SK-N-SH (cell line): ENCODE data around the gene AMIGO2. TPM values are rescaled to one million over a fixed set of nuclear protein-coding genes. Genes with fewer than 3 reads are reported as not detected.
"Not testable (repeated sequence)": the region's sequence is repeated elsewhere in the genome, so short reads cannot be mapped to it uniquely, and the experiment has no call there.

ENCODE experiments used
- CTCF ChIA-PET: fragments of 300-600, 350-600 bp; formaldehyde crosslinking; extraction: SDS; loops from one replicate; lab custom pipeline; 2021; lab: Yijun Ruan, JAX
- POLR2A ChIA-PET: fragments of 350-600 bp; sonication (Branson Sonifier 250); formaldehyde crosslinking; extraction: SDS; loops from one replicate; lab custom pipeline; 2020; ENCODE audit warnings: antibody characterized with exemption, inconsistent platforms; lab: Yijun Ruan, JAX
- DNase-seq: peaks from one replicate; pipeline ENCODE4 v3.0.0; 2012
- H2AFZ ChIP-seq: fragments of 200-600 bp; sonication (generic); 2 replicates; pipeline ENCODE4 v1.8.1; 2016; ENCODE audit warnings: antibody characterized with exemption, mild to moderate bottlenecking, low read depth
- H3F3A ChIP-seq: fragments of 200-600 bp; sonication (generic); replicated peaks from 2 replicates; pipeline ENCODE3; 2016; ENCODE audit warnings: antibody characterized with exemption, mild to moderate bottlenecking; ENCODE audit not compliant: insufficient read depth
- H3K27ac ChIP-seq, 2 experiments: fragments of 200-500 bp in 1 of 2; fragments of 200-600 bp in 1 of 2; sonication (Bioruptor generic) in 1 of 2; sonication (generic), shearing (Covaris generic) in 1 of 2; 2 replicates each; pipeline versions ENCODE4 v1.5.1 to v1.6.1; 2014 to 2016; ENCODE audit warnings: low read depth in 2 of 2, inconsistent platforms in 1 of 2, low read length in 1 of 2, mild to moderate bottlenecking in 1 of 2, mixed read lengths in 1 of 2
- H3K27me3 ChIP-seq: fragments of 200-600 bp; sonication (generic), shearing (Covaris generic); 2 replicates; pipeline ENCODE4 v1.6.1; 2016; ENCODE audit warnings: mixed run types; ENCODE audit not compliant: insufficient read depth
- H3K36me3 ChIP-seq, 2 experiments: fragments of 200-500 bp in 1 of 2; fragments of 200-600 bp in 1 of 2; sonication (Bioruptor generic) in 1 of 2; sonication (generic) in 1 of 2; replicated peaks in 1 of 2; 2 replicates each; pipeline versions ENCODE3 to v1.5.1; 2014 to 2016; ENCODE audit warnings: low read length in 1 of 2, mild to moderate bottlenecking in 1 of 2; ENCODE audit not compliant: insufficient read depth in 2 of 2, control insufficient read depth in 1 of 2
- H3K4me1 ChIP-seq, 2 experiments: fragments of 200-500 bp in 1 of 2; fragments of 200-600 bp in 1 of 2; sonication (Bioruptor generic) in 1 of 2; sonication (generic), shearing (Covaris generic) in 1 of 2; 2 replicates each; pipeline versions ENCODE4 v1.5.1 to v1.6.1; 2014 to 2016; ENCODE audit warnings: low read depth in 1 of 2, low read length in 1 of 2, mixed run types in 1 of 2; ENCODE audit not compliant: insufficient read depth in 2 of 2, control insufficient read depth in 1 of 2
- H3K4me2 ChIP-seq: fragments of 200-600 bp; sonication (generic), shearing (Covaris generic); 2 replicates; pipeline ENCODE4 v1.6.1; 2017; ENCODE audit warnings: mixed run types
- H3K4me3 ChIP-seq, 2 experiments: fragments of 200-500 bp in 1 of 2; fragments of 200-600 bp in 1 of 2; sonication (Bioruptor generic) in 1 of 2; sonication (generic), shearing (Covaris generic) in 1 of 2; 2 replicates each; pipeline versions ENCODE4 v1.5.1 to v1.8.1; 2014 to 2016; ENCODE audit warnings: low read depth in 2 of 2, inconsistent platforms in 1 of 2, low read length in 1 of 2, mild to moderate bottlenecking in 1 of 2, mixed read lengths in 1 of 2, moderate library complexity in 1 of 2
- H3K79me2 ChIP-seq: fragments of 200-600 bp; sonication (generic); 2 replicates; pipeline ENCODE4 v1.8.1; 2017; ENCODE audit warnings: mild to moderate bottlenecking; ENCODE audit not compliant: insufficient read depth
- H3K9ac ChIP-seq: fragments of 200-600 bp; sonication (generic); 2 replicates; pipeline ENCODE4 v1.6.1; 2017; ENCODE audit warnings: mixed run types
- H3K9me2 ChIP-seq: fragments of 200-600 bp; sonication (generic); 2 replicates; pipeline ENCODE4 v1.6.1; 2017; ENCODE audit warnings: mixed run types
- H3K9me3 ChIP-seq: fragments of 200-600 bp; sonication (generic); 2 replicates; pipeline ENCODE4 v1.6.1; 2017; ENCODE audit warnings: mixed run types, mild to moderate bottlenecking, moderate library complexity
- H4K20me1 ChIP-seq: fragments of 200-600 bp; sonication (generic); 2 replicates; pipeline ENCODE4 v1.6.1; 2017; ENCODE audit warnings: mild to moderate bottlenecking, mixed run types; ENCODE audit not compliant: insufficient read depth
- CHD2 ChIP-seq: fragments of 150-350 bp; IDR thresholded peaks from 2 replicates; pipeline ENCODE4 v1.6.1; 2018; ENCODE audit warnings: low read length; ENCODE audit not compliant: partially characterized antibody
- EP300 ChIP-seq, 2 experiments: IDR thresholded peaks; 2 replicates each; pipeline versions ENCODE4 v1.4.0 to v1.6.1; 2012; ENCODE audit warnings: borderline replicate concordance in 1 of 2, low read depth in 1 of 2, low read length in 1 of 2
- EZH2phosphoT487 ChIP-seq: fragments of 200-600 bp; sonication (generic); IDR thresholded peaks from 2 replicates; pipeline ENCODE4 v1.6.1; 2017; ENCODE audit warnings: low read depth, mixed run types, mild to moderate bottlenecking, antibody characterized with exemption, moderate library complexity, borderline replicate concordance
- FOSL2 ChIP-seq: IDR thresholded peaks from 2 replicates; pipeline ENCODE4 v1.4.0; 2012; ENCODE audit warnings: low read depth, mild to moderate bottlenecking, moderate library complexity, borderline replicate concordance
- FOXM1 ChIP-seq: IDR thresholded peaks from 2 replicates; pipeline ENCODE4 v1.4.0; 2012; ENCODE audit warnings: low read depth, mild to moderate bottlenecking
- GATA2 ChIP-seq: sonication (generic); formaldehyde crosslinking; IDR thresholded peaks from 2 replicates; pipeline ENCODE4 v1.5.0; 2020; ENCODE audit warnings: mild to moderate bottlenecking, missing genetic modification reagents
- POLR2AphosphoS5 ChIP-seq: IDR thresholded peaks from 2 replicates; pipeline ENCODE4 v1.6.1; 2012; ENCODE audit warnings: low read depth, low read length
- RAD21 ChIP-seq: IDR thresholded peaks from 2 replicates; pipeline ENCODE4 v1.6.1; 2012; ENCODE audit warnings: mild to moderate bottlenecking, low read length
- RFX5 ChIP-seq: IDR thresholded peaks from 2 replicates; pipeline ENCODE4 v1.6.1; 2012; ENCODE audit warnings: mild to moderate bottlenecking, improper control_type of control experiment, low read length
- TCF12 ChIP-seq: IDR thresholded peaks from 2 replicates; pipeline ENCODE4 v1.4.0; 2012
- TEAD4 ChIP-seq: IDR thresholded peaks from 2 replicates; pipeline ENCODE4 v1.4.0; 2012; ENCODE audit warnings: mild to moderate bottlenecking, borderline replicate concordance; ENCODE audit not compliant: insufficient read depth
- YY1 ChIP-seq: IDR thresholded peaks from 2 replicates; pipeline ENCODE4 v1.4.0; 2012; ENCODE audit warnings: low read depth, mild to moderate bottlenecking
- WGBS: methylation state at CpG from one replicate; pipeline ENCODE4 v1.1.6; 2017; ENCODE audit warnings: low lambda C conversion rate; 5-methylcytosine and 5-hydroxymethylcytosine counted together
- polyA plus RNA-seq, 3 experiments: library from polyadenylated mRNA; depleted of rRNA; stranded (reverse); fragments of >200 nt; gene quantifications; 2 replicates each; pipeline ENCODE4 v1.2.3, GENCODE V29; 2012
- TF ChIP-seq, protein P1 (sequence below): IDR thresholded peaks from 2 replicates; pipeline ENCODE4 v1.4.0; 2012; ENCODE audit warnings: low read depth, borderline replicate concordance
- TF ChIP-seq, protein P2 (sequence below): IDR thresholded peaks from 2 replicates; pipeline ENCODE4 v1.4.0; 2012; ENCODE audit warnings: low read depth
- TF ChIP-seq, protein P3 (sequence below): IDR thresholded peaks from 2 replicates; pipeline ENCODE4 v1.6.1; 2012; ENCODE audit warnings: mild to moderate bottlenecking, low read depth, low read length, moderate library complexity

Gene AMIGO2
- polyA plus RNA-seq, 1 of the 3 experiments (the other 2 are of a cell fraction): 1.2 TPM

DNA sequence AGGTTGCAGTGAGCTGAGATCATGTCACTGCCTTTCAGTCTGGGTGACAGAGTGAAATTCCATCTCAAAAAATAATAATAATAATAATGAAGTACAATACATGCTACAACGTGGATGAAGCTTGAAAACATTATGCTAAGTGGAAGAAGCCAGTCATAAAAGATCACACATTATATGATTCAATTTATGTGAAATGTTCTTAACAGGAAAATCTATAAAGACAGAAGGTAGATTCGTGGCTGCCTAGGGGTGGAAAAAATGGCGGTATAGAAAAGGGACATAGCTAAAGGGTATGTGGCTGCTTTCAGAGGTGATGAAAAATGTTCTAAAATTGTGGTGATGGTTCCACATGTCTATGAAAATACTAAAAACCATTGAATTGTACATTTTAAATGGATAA lies 41.0 kb upstream of the AMIGO2 start:
- ChIA-PET CTCF (no interaction called here), POLR2A (no interaction called here)
- 31% methylated on average over 3 of the region's 3 CpGs for WGBS

DNA sequence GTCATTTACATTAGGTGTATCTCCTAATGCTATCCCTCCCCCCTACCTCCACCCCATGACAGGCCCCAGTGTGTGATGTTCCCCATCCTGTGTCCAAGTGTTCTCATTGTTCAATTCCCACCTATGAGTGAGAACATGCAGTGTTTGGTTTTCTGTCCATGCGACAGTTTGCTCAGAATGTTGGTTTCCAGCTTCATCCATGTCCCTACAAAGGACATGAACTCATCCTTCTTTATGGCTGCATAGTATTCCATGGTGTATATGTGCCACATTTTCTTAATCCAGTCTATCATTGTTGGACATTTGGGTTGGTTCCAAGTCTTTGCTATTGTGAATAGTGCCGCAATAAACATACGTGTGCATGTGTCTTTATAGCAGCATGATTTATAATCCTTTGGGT lies 37.5 kb upstream of the AMIGO2 start:
- H3K9me2 ChIP-seq, H3K4me1 ChIP-seq, H4K20me1 ChIP-seq, H3K9ac ChIP-seq, H3F3A ChIP-seq, H2AFZ ChIP-seq, H3K27me3 ChIP-seq, H3K4me3 ChIP-seq, H3K4me2 ChIP-seq, CTCF ChIA-PET, H3K36me3 ChIP-seq, H3K79me2 ChIP-seq, H3K27ac ChIP-seq, H3K9me3 ChIP-seq, POLR2A ChIA-PET, DNase-seq: not testable (repeated sequence)
- 17% methylated on average over 1 of the region's 3 CpGs for WGBS

More for the DNA sequence above, 41.0 kb upstream of the AMIGO2 start:
- Histone ChIP-seq H3K27ac (peak overlapping the region in 1 of 2 experiments; percentile 27; a peak in 1 of 4 replicates), H3F3A (peaks cover 5% of the 10 kb centered on the region), H3K79me2 (no peaks in the 10 kb centered on the region), H3K9me2 (no peaks in the 10 kb centered on the region), H4K20me1 (no peaks in the 10 kb centered on the region), H3K36me3 (no peaks in the 10 kb centered on the region), H3K27me3 (no peaks in the 10 kb centered on the region), H3K4me2 (no peak overlapping the region), H3K9ac (no peak overlapping the region), H2AFZ (no peak overlapping the region), H3K4me3 (no peak overlapping the region), H3K4me1 (no peaks in the 10 kb centered on the region), H3K9me3 (no peaks in the 10 kb centered on the region)
- TF ChIP-seq FOSL2: no peak
- TF ChIP-seq, protein P1, sequence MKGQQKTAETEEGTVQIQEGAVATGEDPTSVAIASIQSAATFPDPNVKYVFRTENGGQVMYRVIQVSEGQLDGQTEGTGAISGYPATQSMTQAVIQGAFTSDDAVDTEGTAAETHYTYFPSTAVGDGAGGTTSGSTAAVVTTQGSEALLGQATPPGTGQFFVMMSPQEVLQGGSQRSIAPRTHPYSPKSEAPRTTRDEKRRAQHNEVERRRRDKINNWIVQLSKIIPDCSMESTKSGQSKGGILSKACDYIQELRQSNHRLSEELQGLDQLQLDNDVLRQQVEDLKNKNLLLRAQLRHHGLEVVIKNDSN: no peak
- TF ChIP-seq POLR2AphosphoS5: no peak
- no peak for DNase-seq

DNA sequence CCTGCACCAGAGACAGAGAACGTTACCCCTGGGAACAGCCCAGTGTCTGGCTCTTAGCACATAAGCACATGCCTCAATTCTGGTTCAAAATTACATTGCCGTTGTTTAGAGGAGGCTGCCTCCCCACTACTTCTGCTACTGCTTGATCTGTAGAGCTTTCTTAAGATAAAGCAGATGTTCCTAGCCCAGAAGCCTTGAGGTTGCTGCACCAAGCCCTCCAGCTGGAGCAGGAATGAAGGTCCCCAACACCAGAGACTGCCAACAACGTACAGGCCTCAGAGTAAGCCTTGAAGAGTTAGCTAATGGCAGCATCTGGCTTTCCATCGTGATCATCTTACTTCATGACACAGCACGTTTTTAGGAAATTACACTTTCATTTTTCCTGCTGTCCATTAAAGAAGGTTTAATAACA lies 34.7 kb upstream of the AMIGO2 start:
- TF ChIP-seq, protein P1: no peak
- TF ChIP-seq CHD2: no peak
- no peak for TF ChIP-seq RAD21
- no peak for TF ChIP-seq FOXM1
- TF ChIP-seq EP300 (IDR thresholded peaks at IDR 0.05; ENCODE audit: borderline replicate concordance in 1 of 2, low read depth in 1 of 2, low read length in 1 of 2): no peak
- no peak for TF ChIP-seq TCF12
- no peak for TF ChIP-seq YY1
- TF ChIP-seq EZH2phosphoT487: no peak
- TF ChIP-seq, protein P2, sequence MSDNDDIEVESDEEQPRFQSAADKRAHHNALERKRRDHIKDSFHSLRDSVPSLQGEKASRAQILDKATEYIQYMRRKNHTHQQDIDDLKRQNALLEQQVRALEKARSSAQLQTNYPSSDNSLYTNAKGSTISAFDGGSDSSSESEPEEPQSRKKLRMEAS: no peak
- TF ChIP-seq, protein P3, sequence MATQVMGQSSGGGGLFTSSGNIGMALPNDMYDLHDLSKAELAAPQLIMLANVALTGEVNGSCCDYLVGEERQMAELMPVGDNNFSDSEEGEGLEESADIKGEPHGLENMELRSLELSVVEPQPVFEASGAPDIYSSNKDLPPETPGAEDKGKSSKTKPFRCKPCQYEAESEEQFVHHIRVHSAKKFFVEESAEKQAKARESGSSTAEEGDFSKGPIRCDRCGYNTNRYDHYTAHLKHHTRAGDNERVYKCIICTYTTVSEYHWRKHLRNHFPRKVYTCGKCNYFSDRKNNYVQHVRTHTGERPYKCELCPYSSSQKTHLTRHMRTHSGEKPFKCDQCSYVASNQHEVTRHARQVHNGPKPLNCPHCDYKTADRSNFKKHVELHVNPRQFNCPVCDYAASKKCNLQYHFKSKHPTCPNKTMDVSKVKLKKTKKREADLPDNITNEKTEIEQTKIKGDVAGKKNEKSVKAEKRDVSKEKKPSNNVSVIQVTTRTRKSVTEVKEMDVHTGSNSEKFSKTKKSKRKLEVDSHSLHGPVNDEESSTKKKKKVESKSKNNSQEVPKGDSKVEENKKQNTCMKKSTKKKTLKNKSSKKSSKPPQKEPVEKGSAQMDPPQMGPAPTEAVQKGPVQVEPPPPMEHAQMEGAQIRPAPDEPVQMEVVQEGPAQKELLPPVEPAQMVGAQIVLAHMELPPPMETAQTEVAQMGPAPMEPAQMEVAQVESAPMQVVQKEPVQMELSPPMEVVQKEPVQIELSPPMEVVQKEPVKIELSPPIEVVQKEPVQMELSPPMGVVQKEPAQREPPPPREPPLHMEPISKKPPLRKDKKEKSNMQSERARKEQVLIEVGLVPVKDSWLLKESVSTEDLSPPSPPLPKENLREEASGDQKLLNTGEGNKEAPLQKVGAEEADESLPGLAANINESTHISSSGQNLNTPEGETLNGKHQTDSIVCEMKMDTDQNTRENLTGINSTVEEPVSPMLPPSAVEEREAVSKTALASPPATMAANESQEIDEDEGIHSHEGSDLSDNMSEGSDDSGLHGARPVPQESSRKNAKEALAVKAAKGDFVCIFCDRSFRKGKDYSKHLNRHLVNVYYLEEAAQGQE: no peak
- TF ChIP-seq TEAD4: no peak
- TF ChIP-seq RFX5: no peak
- TF ChIP-seq FOSL2: no peak
- no peak for TF ChIP-seq GATA2 (CRISPR knock-in tag)
- no peak for DNase-seq
- H3K27ac ChIP-seq: no peak overlapping the region
- WGBS: 18% methylated on average over 5 of the region's 5 CpGs
- ChIA-PET CTCF (no interaction called here), POLR2A (no interaction called here)
- H3K9ac ChIP-seq: no peak overlapping the region
- H3K79me2 ChIP-seq: no peaks in the 10 kb centered on the region
- H3K27me3 ChIP-seq: no peaks in the 10 kb centered on the region
- H3K4me1 ChIP-seq: no peaks in the 10 kb centered on the region
- no peaks in the 10 kb centered on the region for H3K9me2 ChIP-seq
- H3K36me3 ChIP-seq: no peaks in the 10 kb centered on the region
- H3F3A ChIP-seq: no peaks in the 10 kb centered on the region
- H3K4me2 ChIP-seq: no peak overlapping the region
- H4K20me1 ChIP-seq: no peaks in the 10 kb centered on the region
- H3K4me3 ChIP-seq: no peak overlapping the region
- no peaks in the 10 kb centered on the region for H3K9me3 ChIP-seq
- H2AFZ ChIP-seq: no peak overlapping the region
